ENCODE results near the gene THRB.

GRCh38 chr3:24360957-24361356 lies 133.7 kb downstream of the THRB start:
- TF ChIP-seq CTCF (IDR thresholded peaks at IDR 0.05) (no peak), POLR2A (IDR thresholded peaks at IDR 0.05) (no peak)
